ENCODE measurements around the gene KSR2.

KSR2 gene

DNA sequence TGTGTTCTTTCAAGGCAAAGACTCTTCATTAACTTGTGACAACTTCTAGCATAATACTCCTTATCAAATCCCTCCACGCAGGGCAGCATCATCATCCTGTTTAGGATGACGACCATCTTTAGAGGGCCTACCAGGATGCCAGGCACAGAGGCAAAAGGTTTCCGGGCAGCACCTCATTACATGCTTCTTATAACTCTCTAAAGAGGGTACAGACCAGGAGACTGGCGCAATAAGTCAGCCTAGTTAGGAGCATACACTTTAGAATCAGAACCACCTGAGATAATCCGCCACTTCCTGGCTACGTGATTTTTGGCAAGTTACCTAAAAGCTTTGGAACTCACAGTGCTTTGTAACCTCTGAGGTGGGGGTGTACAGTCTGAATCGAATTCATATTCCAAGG lies 471.4 kb downstream of the KSR2 start:
- H3K4me1 ChIP-seq (ENCODE audit: control insufficient read depth, insufficient read depth, low read length): peaks cover 11% of the 10 kb centered on the region; the same call in 1 of the 2 replicates
- H3K9me3 ChIP-seq (ENCODE audit: control insufficient read depth, insufficient read depth, low read depth, low read length): no peaks in the 10 kb centered on the region
- no peak overlapping the region for H3K4me3 ChIP-seq (ENCODE audit: low read depth, low read length)
- TF ChIP-seq ZNF660 (tag by site-specific recombination; IDR thresholded peaks at IDR 0.05) (no peak), ZNF266 (tag by site-specific recombination; IDR thresholded peaks at IDR 0.05; ENCODE audit: low read depth) (no peak), ZNF239 (tag by site-specific recombination; IDR thresholded peaks at IDR 0.05) (no peak), ZNF112 (tag by site-specific recombination; IDR thresholded peaks at IDR 0.05) (no peak), ZNF132 (tag by site-specific recombination; IDR thresholded peaks at IDR 0.05; ENCODE audit: borderline replicate concordance) (no peak), ZBTB8A (tag by site-specific recombination; IDR thresholded peaks at IDR 0.05) (no peak), ZNF423 (tag by site-specific recombination; IDR thresholded peaks at IDR 0.05) (no peak), TRIM28 (IDR thresholded peaks at IDR 0.05; ENCODE audit: borderline replicate concordance, low read length) (no peak)
- ChIA-PET CTCF (interaction anchor here (0.9 kb wide), 1 partner anchor 24 kb away, joined by 3 read pairs; no protein-coding TSS in a partner anchor), POLR2A (no interaction called here)
- no peaks in the 10 kb centered on the region for H3K36me3 ChIP-seq (ENCODE audit: control insufficient read depth in 2 of 2, insufficient read depth in 1 of 2, low read length in 2 of 2)
- no peak overlapping the region for H3K27ac ChIP-seq (ENCODE audit: extremely low read depth, low read depth, low read length)

DNA sequence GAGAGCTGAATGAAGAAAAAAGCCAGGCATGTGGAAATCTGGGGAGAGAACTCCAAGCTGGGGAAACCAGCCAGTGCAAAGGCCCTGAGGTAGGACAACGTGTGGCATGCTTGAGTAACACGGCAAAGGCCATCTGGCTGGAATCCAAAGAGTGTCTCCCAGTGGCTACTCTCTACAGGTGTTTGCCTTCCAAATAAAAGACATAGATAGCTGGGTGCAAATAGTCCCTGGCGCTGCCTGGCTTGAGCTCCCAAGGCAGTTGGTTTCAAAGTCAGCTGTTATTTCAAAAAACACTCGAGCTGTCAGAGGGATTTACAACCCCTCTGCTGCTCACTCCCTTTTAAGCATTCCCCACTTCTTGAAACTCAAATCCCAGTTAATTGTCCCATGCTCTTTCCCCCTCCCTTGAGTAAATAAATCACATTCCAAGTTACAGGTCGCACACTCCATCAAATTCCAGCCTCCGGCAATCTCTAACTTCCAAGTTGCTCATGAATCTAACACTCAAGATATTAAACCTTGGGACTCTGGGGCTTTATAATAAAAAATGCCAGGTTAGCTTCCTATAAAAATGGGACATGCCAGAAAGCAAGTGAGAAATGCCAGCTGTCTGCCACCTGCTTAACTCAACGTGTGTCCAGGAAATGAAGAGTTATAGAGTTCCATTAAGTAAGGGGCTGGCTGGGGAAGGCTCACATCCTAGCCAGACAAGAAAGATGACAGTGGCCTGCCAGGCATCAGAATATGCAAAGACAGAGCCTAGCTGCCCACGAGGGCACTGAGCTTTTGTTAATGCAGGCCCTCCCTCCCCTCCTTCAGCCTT lies 473.7 kb downstream of the KSR2 start:
- ChIA-PET CTCF (interaction anchor here (0.6 to 1.4 kb wide), 5 partner anchors 22 to 350 kb away, joined by 3 to 7 read pairs (median 4); no protein-coding TSS in a partner anchor), POLR2A (interaction anchor here (0.7 kb wide), 1 partner anchor 12 kb away, joined by 3 read pairs; no protein-coding TSS in a partner anchor)
- peaks cover 11% of the 10 kb centered on the region; the same call in 1 of the 2 replicates for H3K4me1 ChIP-seq (ENCODE audit: control insufficient read depth, insufficient read depth, low read length)
- peak overlapping the region; percentile 39; the same call in 1 of the 2 replicates for H3K27ac ChIP-seq (ENCODE audit: extremely low read depth, low read depth, low read length)
- H3K36me3 ChIP-seq (ENCODE audit: control insufficient read depth in 2 of 2, insufficient read depth in 1 of 2, low read length in 2 of 2): no peaks in the 10 kb centered on the region
- H3K9me3 ChIP-seq (ENCODE audit: control insufficient read depth, insufficient read depth, low read depth, low read length): no peaks in the 10 kb centered on the region
- H3K4me3 ChIP-seq (ENCODE audit: low read depth, low read length): no peak overlapping the region
- TF ChIP-seq ZNF423 (tag by site-specific recombination; IDR thresholded peaks at IDR 0.05) (no peak; the same call in none of the 2 replicates), INSM2 (tag by site-specific recombination; IDR thresholded peaks at IDR 0.05) (peak; percentile 86), GLIS1 (tag by site-specific recombination; IDR thresholded peaks at IDR 0.05) (peak; percentile 43), ZNF843 (tag by site-specific recombination; IDR thresholded peaks at IDR 0.05) (peak; percentile 96), SP7 (tag by site-specific recombination; IDR thresholded peaks at IDR 0.05) (peak; percentile 77), ZXDB (tag by site-specific recombination; IDR thresholded peaks at IDR 0.05) (peak; percentile 79), SCRT2 (tag by site-specific recombination; IDR thresholded peaks at IDR 0.05) (peak; percentile 55; the same call in 1 of the 2 replicates), PRDM4 (tag by site-specific recombination; IDR thresholded peaks at IDR 0.05) (peak; percentile 95), ZNF830 (tag by site-specific recombination; IDR thresholded peaks at IDR 0.05; ENCODE audit: low read depth) (no peak), SALL2 (tag by site-specific recombination; IDR thresholded peaks at IDR 0.05; ENCODE audit: borderline replicate concordance) (no peak), MEIS1 (CRISPR knock-in tag; IDR thresholded peaks at IDR 0.05; ENCODE audit: borderline replicate concordance) (peak; percentile 78; the same call in 1 of the 2 replicates)
- TF ChIP-seq, protein P1, sequence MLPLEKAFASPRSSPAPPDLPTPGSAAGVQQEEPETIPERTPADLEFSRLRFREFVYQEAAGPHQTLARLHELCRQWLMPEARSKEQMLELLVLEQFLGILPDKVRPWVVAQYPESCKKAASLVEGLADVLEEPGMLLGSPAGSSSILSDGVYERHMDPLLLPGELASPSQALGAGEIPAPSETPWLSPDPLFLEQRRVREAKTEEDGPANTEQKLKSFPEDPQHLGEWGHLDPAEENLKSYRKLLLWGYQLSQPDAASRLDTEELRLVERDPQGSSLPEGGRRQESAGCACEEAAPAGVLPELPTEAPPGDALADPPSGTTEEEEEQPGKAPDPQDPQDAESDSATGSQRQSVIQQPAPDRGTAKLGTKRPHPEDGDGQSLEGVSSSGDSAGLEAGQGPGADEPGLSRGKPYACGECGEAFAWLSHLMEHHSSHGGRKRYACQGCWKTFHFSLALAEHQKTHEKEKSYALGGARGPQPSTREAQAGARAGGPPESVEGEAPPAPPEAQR (tag by site-specific recombination; IDR thresholded peaks at IDR 0.05): no peak
- TF ChIP-seq, protein P2, sequence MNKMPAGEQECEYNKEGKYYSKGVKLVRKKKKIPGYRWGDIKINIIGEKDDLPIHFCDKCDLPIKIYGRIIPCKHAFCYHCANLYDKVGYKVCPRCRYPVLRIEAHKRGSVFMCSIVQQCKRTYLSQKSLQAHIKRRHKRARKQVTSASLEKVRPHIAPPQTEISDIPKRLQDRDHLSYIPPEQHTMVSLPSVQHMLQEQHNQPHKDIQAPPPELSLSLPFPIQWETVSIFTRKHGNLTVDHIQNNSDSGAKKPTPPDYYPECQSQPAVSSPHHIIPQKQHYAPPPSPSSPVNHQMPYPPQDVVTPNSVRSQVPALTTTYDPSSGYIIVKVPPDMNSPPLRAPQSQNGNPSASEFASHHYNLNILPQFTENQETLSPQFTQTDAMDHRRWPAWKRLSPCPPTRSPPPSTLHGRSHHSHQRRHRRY (tag by site-specific recombination; IDR thresholded peaks at IDR 0.05): no peak
- TF ChIP-seq, protein P3, sequence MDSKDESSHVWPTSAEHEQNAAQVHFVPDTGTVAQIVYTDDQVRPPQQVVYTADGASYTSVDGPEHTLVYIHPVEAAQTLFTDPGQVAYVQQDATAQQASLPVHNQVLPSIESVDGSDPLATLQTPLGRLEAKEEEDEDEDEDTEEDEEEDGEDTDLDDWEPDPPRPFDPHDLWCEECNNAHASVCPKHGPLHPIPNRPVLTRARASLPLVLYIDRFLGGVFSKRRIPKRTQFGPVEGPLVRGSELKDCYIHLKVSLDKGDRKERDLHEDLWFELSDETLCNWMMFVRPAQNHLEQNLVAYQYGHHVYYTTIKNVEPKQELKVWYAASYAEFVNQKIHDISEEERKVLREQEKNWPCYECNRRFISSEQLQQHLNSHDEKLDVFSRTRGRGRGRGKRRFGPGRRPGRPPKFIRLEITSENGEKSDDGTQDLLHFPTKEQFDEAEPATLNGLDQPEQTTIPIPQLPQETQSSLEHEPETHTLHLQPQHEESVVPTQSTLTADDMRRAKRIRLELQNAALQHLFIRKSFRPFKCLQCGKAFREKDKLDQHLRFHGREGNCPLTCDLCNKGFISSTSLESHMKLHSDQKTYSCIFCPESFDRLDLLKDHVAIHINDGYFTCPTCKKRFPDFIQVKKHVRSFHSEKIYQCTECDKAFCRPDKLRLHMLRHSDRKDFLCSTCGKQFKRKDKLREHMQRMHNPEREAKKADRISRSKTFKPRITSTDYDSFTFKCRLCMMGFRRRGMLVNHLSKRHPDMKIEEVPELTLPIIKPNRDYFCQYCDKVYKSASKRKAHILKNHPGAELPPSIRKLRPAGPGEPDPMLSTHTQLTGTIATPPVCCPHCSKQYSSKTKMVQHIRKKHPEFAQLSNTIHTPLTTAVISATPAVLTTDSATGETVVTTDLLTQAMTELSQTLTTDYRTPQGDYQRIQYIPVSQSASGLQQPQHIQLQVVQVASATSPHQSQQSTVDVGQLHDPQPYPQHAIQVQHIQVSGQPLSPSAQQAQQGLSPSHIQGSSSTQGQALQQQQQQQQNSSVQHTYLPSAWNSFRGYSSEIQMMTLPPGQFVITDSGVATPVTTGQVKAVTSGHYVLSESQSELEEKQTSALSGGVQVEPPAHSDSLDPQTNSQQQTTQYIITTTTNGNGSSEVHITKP (tag by site-specific recombination; IDR thresholded peaks at IDR 0.05): peak; percentile 55

Data from HEK293 (cell line).